ENCODE measurements around the gene NRF1. TPM values are rescaled to one million over a fixed set of nuclear protein-coding genes. Genes with fewer than 3 reads are reported as not detected.

The NRF1 gene
- total RNA-seq, 1 donor from 2014 or later = 14.2 TPM

DNA sequence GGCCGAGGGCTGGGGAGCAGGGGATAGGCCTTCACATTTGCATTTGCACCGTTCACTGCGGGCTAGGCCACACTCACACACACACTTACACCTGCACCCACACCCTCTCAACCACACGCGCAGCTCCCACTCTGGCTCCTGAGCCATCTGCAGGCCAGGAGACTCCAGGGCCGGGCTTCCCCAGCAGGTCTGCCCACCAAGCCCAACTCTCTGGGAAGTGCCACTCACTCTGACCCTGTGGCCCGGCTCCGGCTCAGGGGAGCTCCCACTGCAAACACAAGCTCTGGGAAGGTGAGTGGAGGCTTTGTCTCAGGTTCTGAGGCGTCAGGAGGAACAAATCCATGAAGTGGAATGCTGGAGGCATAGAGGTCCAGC lies 157.9 kb downstream of the NRF1 start:
- no peak for DNase-seq (ENCODE audit: low read depth, low spot score)

GRCh38 chr7:129769866-129770808 lies 158.6 kb downstream of the NRF1 start:
- DNase-seq (ENCODE audit: low read depth, low spot score) = no peak

GRCh38 chr7:129771201-129771927 lies 159.8 kb downstream of the NRF1 start:
- no peak for DNase-seq (ENCODE audit: low read depth, low spot score)

DNA sequence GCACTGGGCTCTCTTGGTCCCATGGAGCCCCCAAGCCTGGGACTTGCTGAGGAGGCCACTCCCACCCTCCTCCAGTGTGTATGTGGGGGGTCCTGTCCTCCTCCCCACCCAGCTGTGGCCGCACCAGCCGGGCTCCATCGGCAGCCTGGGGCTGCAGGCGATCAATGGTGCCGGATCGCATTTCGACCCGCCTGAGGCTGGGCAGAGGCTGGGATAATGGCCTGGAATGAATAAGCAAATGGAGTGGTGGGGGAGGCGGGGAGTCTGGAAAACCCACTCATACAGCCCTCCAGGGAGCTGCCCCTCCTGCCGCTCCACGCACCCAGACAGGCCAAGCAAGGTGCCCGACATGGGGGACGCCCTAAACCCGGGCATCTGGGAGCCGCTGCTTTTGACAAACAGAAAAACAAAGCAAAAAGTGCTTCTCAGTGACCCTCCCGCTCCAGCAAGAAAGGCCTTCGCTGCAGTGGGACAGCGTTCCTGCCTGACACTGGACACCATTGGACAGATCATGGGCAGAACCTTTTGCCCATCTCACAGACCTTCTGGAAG lies 160.5 kb downstream of the NRF1 start:
- no peak for DNase-seq (ENCODE audit: low read depth, low spot score)

GRCh38 chr7:129772646-129773280 lies 161.2 kb downstream of the NRF1 start:
- DNase-seq (ENCODE audit: low read depth, low spot score) = no peak

DNA sequence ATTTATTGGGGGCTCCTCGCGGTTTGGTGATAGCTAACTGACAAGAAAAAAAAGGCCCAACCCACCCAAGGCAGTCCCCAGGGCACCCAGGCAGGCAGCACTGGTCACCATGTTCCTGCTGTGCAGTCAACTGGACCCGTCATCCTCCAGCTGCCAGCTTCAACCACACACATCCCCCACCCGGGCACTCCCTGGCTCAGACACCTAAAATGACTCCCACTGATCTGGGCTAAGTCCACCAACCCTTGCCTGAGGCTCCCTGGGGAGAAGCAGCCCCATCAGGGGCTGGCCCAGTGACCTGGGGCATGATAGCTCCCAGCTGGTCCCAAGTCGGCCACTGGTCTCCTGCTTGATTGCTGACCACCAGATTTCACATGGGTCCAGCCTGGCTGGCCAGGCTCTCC lies 161.8 kb downstream of the NRF1 start:
- no peak for DNase-seq (ENCODE audit: low read depth, low spot score)

GRCh38 chr7:129773871-129774270 lies 162.4 kb downstream of the NRF1 start:
- DNase-seq (ENCODE audit: low read depth, low spot score) = no peak

- no peak for DNase-seq (ENCODE audit: low read depth, low spot score)
Observed at GRCh38 chr7:129774359-129774758, 162.8 kb downstream of the NRF1 start.

DNA sequence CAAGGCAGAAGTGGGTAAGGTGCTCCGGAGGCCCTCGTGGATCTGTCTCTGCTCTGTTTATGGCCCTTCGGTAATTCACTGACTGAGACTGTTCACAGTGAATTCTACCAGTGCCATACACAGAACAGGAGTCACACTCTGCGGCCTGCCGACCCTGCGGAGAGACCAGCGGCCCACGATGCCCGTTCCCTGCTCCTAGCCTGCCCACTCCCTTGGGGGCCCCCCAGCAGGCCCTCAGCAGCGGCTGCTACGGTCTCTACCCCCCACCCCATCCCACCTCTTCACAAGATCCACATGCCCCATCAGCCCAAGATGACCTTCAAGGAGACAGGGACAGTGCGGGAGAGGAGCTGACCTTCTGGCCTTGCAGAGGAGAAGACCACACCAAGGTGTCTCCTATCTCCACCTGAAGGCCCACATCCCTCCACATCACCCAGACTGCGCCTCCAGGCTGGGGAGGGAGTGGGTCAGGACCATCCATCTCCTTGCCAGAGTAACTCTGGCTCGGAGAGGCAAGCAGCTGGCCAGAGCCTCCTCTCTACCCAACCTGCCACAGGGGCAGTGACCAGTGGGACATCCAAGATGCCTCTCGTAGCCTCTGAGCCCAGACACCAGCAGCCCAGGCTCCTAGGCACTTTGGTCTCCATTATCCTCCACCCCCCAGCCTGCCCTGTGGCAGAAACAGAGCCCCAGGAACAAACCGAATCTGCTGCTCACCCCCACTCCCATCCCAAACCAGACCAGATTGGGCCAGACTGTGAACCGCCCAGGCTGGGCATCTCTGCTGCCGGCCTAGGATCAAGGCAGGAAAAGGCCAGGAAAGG lies 163.6 kb downstream of the NRF1 start:
- DNase-seq (ENCODE audit: low read depth, low spot score) = no peak

GRCh38 chr7:129775695-129776361 lies 164.3 kb downstream of the NRF1 start:
- no peak for DNase-seq (ENCODE audit: low read depth, low spot score)

GRCh38 chr7:129776362-129776722 lies 164.8 kb downstream of the NRF1 start:
- no peak for DNase-seq (ENCODE audit: low read depth, low spot score)

DNA sequence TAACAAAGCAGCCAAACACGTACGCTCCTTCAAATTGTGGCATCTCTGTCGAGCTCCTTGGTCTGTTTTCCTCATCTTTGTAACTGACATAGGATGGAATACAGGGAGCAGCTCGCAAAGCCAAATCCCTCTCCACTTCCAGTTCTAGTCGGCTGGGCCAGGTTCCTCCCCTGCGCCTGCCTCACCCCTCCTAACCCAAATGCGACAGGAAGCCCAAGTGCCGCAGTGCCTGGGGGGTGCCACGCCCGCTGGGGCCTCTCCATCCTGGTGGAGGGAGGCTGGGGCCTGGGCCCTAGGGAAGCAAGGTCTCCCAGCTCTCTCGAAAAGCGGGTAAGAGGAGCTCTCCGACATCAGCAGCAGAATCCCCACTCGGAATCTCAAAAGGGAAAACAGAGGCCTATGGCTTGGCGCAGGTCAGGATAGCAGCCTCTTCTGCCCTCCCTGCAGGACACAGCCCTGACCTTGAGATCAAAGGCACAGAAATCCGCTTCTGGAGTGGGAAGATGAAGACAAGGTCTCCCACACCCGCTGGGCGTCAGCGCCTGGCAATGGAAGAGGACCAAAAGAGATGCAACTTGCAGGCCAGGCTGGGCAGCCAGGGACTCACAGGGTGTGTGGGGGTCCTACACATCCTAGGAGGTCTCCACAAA lies 165.8 kb downstream of the NRF1 start:
- no peak for DNase-seq (ENCODE audit: low read depth, low spot score)

- DNase-seq (ENCODE audit: low read depth, low spot score) = no peak
Observed at GRCh38 chr7:129777993-129778769, 166.7 kb downstream of the NRF1 start.

DNA sequence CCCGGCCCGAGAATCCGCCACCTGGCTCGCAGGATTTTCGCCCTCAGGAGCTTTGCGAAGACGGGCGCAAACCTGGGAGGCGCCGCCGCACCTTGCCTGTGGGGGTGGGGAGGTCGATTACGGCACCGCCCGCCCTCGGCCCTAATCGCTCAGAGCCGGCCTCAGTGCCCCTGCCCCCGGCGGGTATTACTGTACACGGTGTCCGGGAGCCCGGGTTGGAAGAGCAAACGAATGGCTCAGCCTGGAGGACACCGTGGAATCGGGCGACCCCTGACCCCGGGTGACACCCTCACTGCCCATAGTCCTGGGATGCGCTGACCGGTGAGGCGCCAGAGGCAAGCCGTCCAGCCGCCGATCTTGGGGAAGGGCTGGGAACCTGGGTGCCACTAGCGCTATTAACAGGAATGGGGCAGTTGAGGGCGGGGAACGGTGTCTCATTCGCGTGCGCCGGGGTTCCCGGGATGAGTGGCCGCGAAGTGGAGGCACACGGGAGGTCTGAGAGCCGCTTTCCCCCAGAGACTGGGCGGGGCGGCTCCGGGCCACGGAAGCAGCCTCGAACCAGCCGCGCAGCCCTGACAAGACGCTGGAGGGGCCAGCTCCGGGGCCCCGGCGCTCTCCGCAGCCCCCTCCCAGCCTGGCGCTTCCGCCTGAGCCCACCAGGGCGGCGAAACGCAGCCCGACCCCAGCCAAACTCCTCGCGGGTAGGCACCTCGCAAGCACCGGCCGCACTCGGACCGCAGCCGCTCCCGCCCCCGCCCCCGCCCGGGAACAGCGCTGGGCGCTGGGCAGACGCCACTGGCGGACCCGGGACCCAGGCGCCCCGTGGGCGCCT lies 167.5 kb downstream of the NRF1 start:
- DNase-seq (ENCODE audit: low read depth, low spot score) = no peak

- DNase-seq (ENCODE audit: low read depth, low spot score) = no peak
Observed at GRCh38 chr7:129779602-129780256, 168.2 kb downstream of the NRF1 start.

DNA sequence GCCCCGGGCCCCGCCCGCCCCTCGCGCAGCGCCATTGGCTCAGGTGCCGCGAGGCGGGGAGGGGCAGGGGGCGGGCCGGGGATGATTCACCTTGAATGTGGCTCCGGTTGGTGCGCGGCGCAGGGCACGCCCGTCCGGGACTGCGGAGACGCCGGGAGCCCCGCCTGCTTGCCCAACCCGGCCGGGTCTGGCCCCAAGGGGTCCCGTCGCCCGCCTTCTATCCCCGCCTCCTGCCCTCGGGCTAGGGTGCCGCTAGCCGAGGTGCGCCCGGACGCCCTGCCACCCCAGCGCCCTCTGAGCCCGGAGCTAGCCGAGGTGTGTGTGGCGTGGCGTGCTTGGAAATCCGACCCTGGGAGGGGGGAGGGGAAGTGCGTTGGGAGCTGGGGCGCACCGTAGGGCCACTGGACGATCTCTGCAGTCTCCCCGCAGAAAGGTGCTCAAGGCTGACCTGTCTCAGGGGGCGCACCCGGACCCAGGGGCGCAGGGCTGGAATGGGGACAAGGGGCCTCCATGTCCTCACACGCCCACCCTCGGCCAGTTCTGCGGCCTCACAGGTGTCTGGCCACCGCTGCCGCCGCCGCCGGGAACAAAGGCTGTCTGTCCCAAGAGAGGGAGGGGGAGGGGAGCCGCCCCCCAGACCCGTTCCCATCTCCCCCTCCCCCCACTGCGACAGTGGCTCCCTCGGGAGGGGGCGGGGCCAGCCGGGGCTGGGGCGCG lies 168.9 kb downstream of the NRF1 start:
- DNase-seq (ENCODE audit: low read depth, low spot score) = no peak
